HepG2 (cell line): Measurements from ENCODE around the gene PKD1L1. TPM values are rescaled to one million over a fixed set of nuclear protein-coding genes. Genes with fewer than 3 reads are reported as not detected.

Experiments
- ATAC-seq: fragments of 200-7000 bp; cut with Tn5 transposase; 3 replicates; pipeline ENCODE4 v1.9.1; 2020; ENCODE audit warnings: mild to moderate bottlenecking, moderate library complexity
- BruUV-seq: library from RNA; stranded (reverse); fragments of 400-500 nt; replicated peaks from 2 replicates; lab custom pipeline; 2021; lab: Mats Ljungman, UMichigan
- CTCF ChIA-PET: fragments of 300-600 bp; formaldehyde crosslinking; extraction: SDS; loops from one replicate; lab custom pipeline; 2021; ENCODE audit warnings: low total read pairs, inconsistent platforms, low intra/inter-chr PET ratio; lab: Yijun Ruan, JAX
- POLR2A ChIA-PET: fragments of 350-600 bp; sonication (Branson Sonifier 250); formaldehyde crosslinking; loops from one replicate; lab custom pipeline; 2020; ENCODE audit warnings: antibody characterized with exemption, inconsistent platforms; lab: Yijun Ruan, JAX
- DNase-seq: peaks from one replicate; pipeline ENCODE4 v3.0.0-alpha.2; 2015; ENCODE audit warnings: low spot score
- FAIRE-seq: peaks from 3 replicates; lab custom pipeline; 2011; peaks lifted over from hg19 to GRCh38; lab: Jason Lieb, UNC
- H2AFZ ChIP-seq: one replicate; pipeline ENCODE4 v1.6.1; 2011; ENCODE audit warnings: low read length, inconsistent platforms
- H3K27ac ChIP-seq: fragments of 300-600 bp; 3 replicates; pipeline ENCODE4 v1.8.0; 2011; ENCODE audit warnings: mixed run types, mild to moderate bottlenecking, mixed read lengths, low read length, inconsistent platforms; ENCODE audit not compliant: insufficient read depth; ENCODE audit errors: extremely low read length
- H3K27me3 ChIP-seq, 2 experiments: fragments of 200-600 bp in 1 of 2; 2 replicates in 1 of 2; 3 replicates in 1 of 2; pipeline versions ENCODE4 v1.6.0 to v1.8.0; 2011; ENCODE audit warnings: low read length in 2 of 2, mild to moderate bottlenecking in 2 of 2, moderate library complexity in 2 of 2, inconsistent platforms in 1 of 2; ENCODE audit not compliant: insufficient read depth in 2 of 2, control insufficient read depth in 1 of 2
- H3K36me3 ChIP-seq, 2 experiments: fragments of 200-600 bp in 1 of 2; replicated peaks in 1 of 2; 2 replicates in 1 of 2; 3 replicates in 1 of 2; pipeline versions ENCODE4 v1.5.1 to v1.8.0; 2011; ENCODE audit warnings: low read length in 2 of 2, inconsistent platforms in 1 of 2; ENCODE audit not compliant: insufficient read depth in 2 of 2, control insufficient read depth in 1 of 2
- H3K4me1 ChIP-seq: 2 replicates; pipeline ENCODE4 v1.5.1; 2012; ENCODE audit warnings: low read length, inconsistent platforms; ENCODE audit not compliant: insufficient read depth
- H3K4me2 ChIP-seq: 2 replicates; pipeline ENCODE4 v1.6.0; 2011; ENCODE audit warnings: low read depth, low read length, inconsistent platforms
- H3K4me3 ChIP-seq, 3 experiments: fragments of 200-600 bp in 1 of 3; sonication (generic), shearing (Covaris generic) in 1 of 3; replicated peaks in 1 of 3; 2 replicates each; pipeline ENCODE4 v1.5.1; 2011 to 2016; ENCODE audit warnings: low read length in 3 of 3, inconsistent platforms in 2 of 3, low read depth in 2 of 3, mild to moderate bottlenecking in 2 of 3, control low read depth in 1 of 3, mixed read lengths in 1 of 3; ENCODE audit not compliant: insufficient read depth in 1 of 3
- H3K79me2 ChIP-seq: one replicate; pipeline ENCODE4 v1.6.1; 2011; ENCODE audit warnings: low read length, inconsistent platforms; ENCODE audit not compliant: insufficient read depth
- H3K9ac ChIP-seq: 2 replicates; pipeline ENCODE4 v1.6.0; 2011; ENCODE audit warnings: mild to moderate bottlenecking, low read depth, low read length, inconsistent platforms; ENCODE audit not compliant: insufficient read depth
- H3K9me3 ChIP-seq: 2 replicates; pipeline ENCODE4 v1.5.1; 2012; ENCODE audit warnings: mild to moderate bottlenecking, low read length
- H4K20me1 ChIP-seq: 2 replicates; pipeline ENCODE4 v1.6.0; 2011; ENCODE audit warnings: inconsistent platforms, mild to moderate bottlenecking, low read length, moderate library complexity; ENCODE audit not compliant: insufficient read depth
- EEA1 ChIP-seq: sonication (generic); formaldehyde crosslinking; IDR thresholded peaks from 2 replicates; pipeline ENCODE4 v1.5.1; 2020; ENCODE audit warnings: mild to moderate bottlenecking, missing genetic modification reagents, borderline replicate concordance
- KDM6A ChIP-seq: IDR thresholded peaks from 2 replicates; pipeline ENCODE4 v1.6.1; 2016; ENCODE audit warnings: low read depth
- MXD1 ChIP-seq: sonication (generic); formaldehyde crosslinking; IDR thresholded peaks from 2 replicates; pipeline ENCODE4 v1.4.0; 2020; ENCODE audit warnings: mild to moderate bottlenecking, missing genetic modification reagents
- NCOA1 ChIP-seq: sonication (generic); formaldehyde crosslinking; IDR thresholded peaks from 2 replicates; pipeline ENCODE4 v1.9.0; 2021; ENCODE audit warnings: missing genetic modification reagents
- NFRKB ChIP-seq: fragments of 450-650 bp; IDR thresholded peaks from 2 replicates; pipeline ENCODE4 v1.6.1; 2017
- TERF1 ChIP-seq: sonication (generic); formaldehyde crosslinking; IDR thresholded peaks from 2 replicates; pipeline ENCODE4 v1.8.0; 2022; ENCODE audit warnings: mild to moderate bottlenecking, missing genetic modification reagents, moderate library complexity
- TFDP1 ChIP-seq: IDR thresholded peaks from 2 replicates; pipeline ENCODE4 v1.6.1; 2016; ENCODE audit warnings: missing compliant biosample characterization, missing genetic modification reagents, borderline replicate concordance
- ZBTB40 ChIP-seq, 2 experiments: fragments of 450-650 bp in 1 of 2; sonication (generic) in 1 of 2; formaldehyde crosslinking in 1 of 2; IDR thresholded peaks; 2 replicates each; pipeline versions ENCODE4 v1.6.1 to v1.8.0; 2016 to 2022; ENCODE audit warnings: antibody characterized with exemption in 1 of 2, mild to moderate bottlenecking in 1 of 2, missing genetic modification reagents in 1 of 2
- ZFP37 ChIP-seq: sonication (generic); formaldehyde crosslinking; IDR thresholded peaks from 2 replicates; pipeline ENCODE4 v1.4.0; 2020; ENCODE audit warnings: missing genetic modification reagents, borderline replicate concordance
- ZFY ChIP-seq: sonication (generic); formaldehyde crosslinking; IDR thresholded peaks from 2 replicates; pipeline ENCODE4 v1.4.0; 2020; ENCODE audit warnings: missing genetic modification reagents
- ZNF317 ChIP-seq: sonication (generic); formaldehyde crosslinking; IDR thresholded peaks from 2 replicates; pipeline ENCODE4 v1.5.0; 2020; ENCODE audit warnings: mild to moderate bottlenecking, missing genetic modification reagents
- WGBS: methylation state at CpG from one replicate; pipeline ENCODE4 v1.1.6; 2017; ENCODE audit warnings: low lambda C conversion rate; 5-methylcytosine and 5-hydroxymethylcytosine counted together
- in situ Hi-C: cut with HindIII; loops from 2 replicates; pipeline ENCODE4 v1.10.0; 2017; ENCODE audit warnings: low pct_unique_long_range_greater_than_20kb; ENCODE audit not compliant: extremely low pct_ligation_motif_present
- intact Hi-C: fragments of 100-400 bp; cut with micrococcal nuclease; formaldehyde crosslinking; loops from one replicate; pipeline ENCODE4 v1.10.0; 2022; ENCODE audit not compliant: unreplicated experiment
- polyA plus RNA-seq, 8 experiments: library from polyadenylated mRNA; depleted of rRNA in 3 of 8; stranded (reverse) in 7 of 8; unstranded in 1 of 8; fragments of >200 nt; fragmentation: Illumina TruSeq in 4 of 8; extraction: Trizol in 4 of 8; gene quantifications; 2 replicates each; pipeline versions ENCODE4 v1.2.1 to v1.2.3, GENCODE V29; 2011 to 2016; ENCODE audit warnings: low read depth in 4 of 8, missing spikeins in 1 of 8, mixed read lengths in 1 of 8; ENCODE audit not compliant: insufficient read depth in 1 of 8
- total RNA-seq, 5 experiments: library from RNA; depleted of rRNA; stranded (reverse); fragments of >200 nt; fragmentation: Illumina TruSeq; extraction: Trizol; gene quantifications; 2 replicates each; pipeline ENCODE4 v1.2.3, GENCODE V29; 2016; ENCODE audit warnings: low read depth in 1 of 5

The PKD1L1 gene
- total and polyA plus RNA-seq, 2 of the 13 experiments (the other 11 are each of a cell fraction or from before 2014, with no cell fraction given) = 0.01 TPM; not detected in 1

- no peaks in the 10 kb centered on the region for H3K36me3 ChIP-seq
- H3K9me3 ChIP-seq = no peaks in the 10 kb centered on the region
- ChIA-PET POLR2A (interaction anchor here (0.7 to 6.9 kb wide), 32 partner anchors 9 to 1905 kb away, joined by 3 to 167 read pairs (median 4); partner anchors contain the start of gene TNS3), CTCF (interaction anchor here (0.8 kb wide), 1 partner anchor 24 kb away, joined by 3 read pairs; no protein-coding TSS in a partner anchor)
- H3K4me2 ChIP-seq = peak overlapping the region; percentile 64
- H3K4me1 ChIP-seq = peaks cover 68% of the 10 kb centered on the region
- ATAC-seq = peak; percentile 95
- peak overlapping the region; percentile 92 for H3K27ac ChIP-seq
- H4K20me1 ChIP-seq = no peaks in the 10 kb centered on the region
- DNase-seq = peak; percentile 97
- FAIRE-seq = peak; percentile 64
- peak overlapping the region; percentile 74 for H3K9ac ChIP-seq
- 1% methylated on average over 11 of the region's 11 CpGs for WGBS
- intact Hi-C loops (loop anchor here (1.0 to 10.0 kb wide), 3 partner anchors 23 to 312 kb away; no protein-coding TSS in a partner anchor), in situ Hi-C loops (no loop called here)
- peak overlapping the region in 2 of 3 experiments; percentile 27 to 28; a peak in 4 of 6 replicates for H3K4me3 ChIP-seq
- H3K27me3 ChIP-seq = no peaks in the 10 kb centered on the region
- H3K79me2 ChIP-seq = no peaks in the 10 kb centered on the region
- no TSS peak for BruUV-seq
- no peak overlapping the region for H2AFZ ChIP-seq
- TF ChIP-seq ZFY (CRISPR knock-in tag) (peak; percentile 74), NFRKB (no peak), ZFP37 (CRISPR knock-in tag) (no peak), TERF1 (CRISPR knock-in tag) (no peak), ZNF317 (CRISPR knock-in tag) (no peak), MXD1 (CRISPR knock-in tag) (no peak), EEA1 (no peak), NCOA1 (CRISPR knock-in tag) (no peak), ZBTB40 (IDR thresholded peaks at IDR 0.05) (no peak), ZBTB40 (CRISPR knock-in tag; IDR thresholded peaks at IDR 0.05) (0 out of 2 replicates have a peak, but pooled peaks have one; percentile 46), TFDP1 (CRISPR knock-in tag) (no peak), KDM6A (CRISPR knock-in tag) (peak; percentile 32; the same call in 1 of the 2 replicates)
These were observed 161.6 kb downstream of the PKD1L1 start for GRCh38 chr7:47786557-47787248.
